ENCODE measurements around the gene RTN4RL1.
"Not testable (repeated sequence)": the region's sequence is repeated elsewhere in the genome, so short reads cannot be mapped to it uniquely, and the experiment has no call there.

RTN4RL1 gene

GRCh38 chr17:2003525-2003924 lies 21.6 kb downstream of the RTN4RL1 start:
- DNase-seq (ENCODE audit: low spot score) = no peak

GRCh38 chr17:2002767-2003329 lies 22.3 kb downstream of the RTN4RL1 start:
- DNase-seq (ENCODE audit: low spot score) = no peak

- no peak for DNase-seq (ENCODE audit: low spot score)
These were observed 25.4 kb downstream of the RTN4RL1 start for GRCh38 chr17:1999557-2000251.

GRCh38 chr17:1997927-1998742 lies 27.0 kb downstream of the RTN4RL1 start:
- no peak for DNase-seq (ENCODE audit: low spot score)

GRCh38 chr17:1997289-1997926 lies 27.7 kb downstream of the RTN4RL1 start:
- DNase-seq (ENCODE audit: low spot score) = no peak

GRCh38 chr17:1996800-1997288 lies 28.3 kb downstream of the RTN4RL1 start:
- DNase-seq (ENCODE audit: low spot score) = no peak

GRCh38 chr17:1995907-1996799 lies 29.0 kb downstream of the RTN4RL1 start:
- no peak for DNase-seq (ENCODE audit: low spot score)

GRCh38 chr17:1995321-1995892 lies 29.7 kb downstream of the RTN4RL1 start:
- no peak for DNase-seq (ENCODE audit: low spot score)

- no peak for DNase-seq (ENCODE audit: low spot score)
These were observed 30.4 kb downstream of the RTN4RL1 start for GRCh38 chr17:1994707-1995106.

GRCh38 chr17:1992541-1992940 lies 32.6 kb downstream of the RTN4RL1 start:
- DNase-seq (ENCODE audit: low spot score) = no peak

- DNase-seq (ENCODE audit: low spot score) = no peak
These were observed 36.0 kb downstream of the RTN4RL1 start for GRCh38 chr17:1989135-1989534.

GRCh38 chr17:1986783-1987451 lies 38.2 kb downstream of the RTN4RL1 start:
- no peak for DNase-seq (ENCODE audit: low spot score)

GRCh38 chr17:1985686-1986085 lies 39.4 kb downstream of the RTN4RL1 start:
- DNase-seq (ENCODE audit: low spot score) = no peak

GRCh38 chr17:1985093-1985492 lies 40.0 kb downstream of the RTN4RL1 start:
- DNase-seq (ENCODE audit: low spot score) = no peak

- DNase-seq (ENCODE audit: low spot score) = not testable (repeated sequence)
These were observed 42.3 kb downstream of the RTN4RL1 start for GRCh38 chr17:1982793-1983366.

GRCh38 chr17:1980665-1981250 lies 44.4 kb downstream of the RTN4RL1 start:
- no peak for DNase-seq (ENCODE audit: low spot score)

- DNase-seq (ENCODE audit: low spot score) = no peak
These were observed 45.8 kb downstream of the RTN4RL1 start for GRCh38 chr17:1979182-1979985.

GRCh38 chr17:1978396-1978949 lies 46.7 kb downstream of the RTN4RL1 start:
- DNase-seq (ENCODE audit: low spot score) = no peak
